ENCODE results near the gene C1orf53.

The C1orf53 gene

DNA sequence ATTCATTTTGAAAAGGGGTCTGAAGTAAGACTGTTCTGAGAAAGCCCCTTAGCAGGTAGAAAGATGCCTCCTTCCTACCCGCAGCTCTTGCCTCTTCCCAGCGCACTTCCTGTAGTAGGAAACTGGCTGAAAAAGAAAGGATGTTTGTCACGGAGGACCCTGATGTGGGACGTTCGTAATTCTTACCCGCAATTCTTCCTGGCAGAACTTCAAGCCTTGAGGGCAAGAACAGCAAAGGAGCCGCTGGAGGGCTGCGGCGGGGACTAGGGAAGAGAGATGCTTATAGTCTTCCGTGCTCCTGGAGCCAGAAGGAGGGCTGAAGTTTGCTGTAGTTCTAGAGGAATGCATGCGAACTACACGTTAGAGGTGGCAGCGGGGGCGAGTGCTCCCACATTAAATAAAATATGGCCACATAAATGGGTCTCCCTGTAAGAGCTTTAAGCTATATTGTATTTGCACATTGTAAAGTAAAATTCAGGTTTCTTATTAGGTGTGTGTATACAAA lies 6.3 kb downstream of the C1orf53 start:
- peak; percentile 30 to 33 for DNase-seq

DNA sequence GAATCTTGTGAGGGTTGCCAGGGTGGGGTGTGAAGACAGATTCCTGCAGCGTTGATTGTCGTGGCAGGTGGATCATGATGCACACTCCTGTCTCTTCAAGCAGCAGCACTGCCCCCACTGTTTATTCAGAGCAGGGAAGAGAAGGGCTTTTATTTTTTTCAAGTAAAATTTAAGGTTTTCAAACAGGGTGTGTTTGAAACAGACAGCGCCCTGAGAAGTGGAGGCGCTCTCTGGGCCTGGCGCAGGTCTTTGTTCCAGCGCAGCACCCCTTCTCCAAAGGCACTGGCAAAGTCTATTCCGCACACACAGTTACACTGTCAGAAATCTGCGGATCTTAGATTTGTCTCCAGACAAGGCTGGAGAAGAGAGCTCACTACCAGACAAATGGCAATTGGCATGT lies 7.0 kb downstream of the C1orf53 start:
- no peak for DNase-seq

DNA sequence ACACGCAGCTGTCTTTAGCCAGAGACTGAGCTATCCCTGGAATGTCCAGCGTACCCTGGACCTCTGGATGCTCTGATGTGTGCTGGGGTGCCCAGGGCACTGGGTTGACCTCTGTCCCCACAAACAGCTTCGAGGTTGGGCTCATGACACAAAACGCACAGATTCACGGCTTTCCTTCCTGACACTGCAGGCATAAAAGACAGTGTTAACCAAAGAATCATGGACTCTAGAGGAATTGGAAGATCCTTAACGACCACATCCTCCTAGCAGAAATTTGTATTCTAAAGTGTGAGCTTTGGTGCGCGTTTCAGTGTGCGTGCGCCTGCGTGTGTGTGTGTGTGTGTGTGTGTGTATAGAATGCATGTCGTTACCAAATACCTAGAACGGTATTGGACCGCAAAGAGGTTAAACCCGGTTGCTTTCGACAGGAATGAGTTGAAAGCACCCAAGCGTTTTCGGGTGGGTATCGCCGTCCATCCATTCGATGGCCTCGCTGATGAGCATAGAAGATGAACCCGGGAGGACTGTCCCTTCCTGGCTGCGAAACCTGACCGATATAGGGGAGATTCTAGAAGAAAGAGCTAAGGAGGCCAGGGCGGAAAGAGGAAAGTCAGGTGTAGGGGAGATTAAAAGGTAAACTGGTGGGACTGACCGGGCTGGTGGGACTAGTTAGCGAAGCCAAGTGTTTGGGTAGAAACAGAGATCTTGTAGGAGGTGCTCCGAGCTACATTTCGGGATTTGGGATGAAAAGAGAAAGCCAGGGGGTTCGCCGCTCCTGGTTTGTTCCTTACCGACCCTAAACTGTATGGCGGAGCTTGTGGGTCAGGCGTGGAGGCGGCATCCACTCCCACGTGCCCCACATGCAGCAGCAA lies 7.9 kb downstream of the C1orf53 start:
- no peak for DNase-seq

DNA sequence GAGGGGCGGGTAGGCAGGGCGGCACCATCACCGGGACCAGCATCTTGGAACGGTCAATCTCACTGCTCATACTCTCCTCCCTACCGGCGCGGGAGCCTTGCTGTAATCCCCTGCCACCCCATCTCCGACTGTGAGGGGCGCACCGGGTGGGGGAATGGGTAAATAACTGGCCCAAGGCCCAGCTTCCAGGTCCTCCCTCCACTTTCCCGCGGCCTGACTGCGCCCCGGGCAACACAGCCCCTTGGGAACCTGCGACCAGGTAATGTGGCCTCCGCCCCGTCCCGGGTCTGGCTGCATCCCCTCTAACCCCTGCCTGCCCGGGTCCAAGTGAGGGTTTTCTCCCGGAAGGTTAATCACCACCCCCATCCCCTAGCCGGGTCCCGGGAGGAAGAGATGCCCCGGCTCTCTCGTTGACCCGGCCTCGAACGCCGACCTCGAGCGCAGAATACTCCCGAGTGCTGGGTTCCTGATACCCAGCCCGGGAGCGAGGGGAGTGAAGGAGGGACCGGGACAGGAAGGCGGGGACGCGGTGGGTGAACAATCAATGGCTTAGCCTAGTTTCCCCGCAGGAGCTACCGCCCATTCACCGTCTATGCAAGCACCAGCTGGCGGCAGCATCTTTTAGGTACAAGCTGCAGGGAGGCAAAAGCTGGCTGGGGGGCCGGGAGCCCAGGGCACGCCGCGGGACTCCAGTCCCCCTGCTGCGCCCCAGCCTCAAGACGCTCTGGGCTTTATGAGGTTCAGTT lies 8.9 kb downstream of the C1orf53 start:
- DNase-seq = no peak

GRCh38 chr1:197911857-197912696 lies 9.6 kb downstream of the C1orf53 start:
- DNase-seq = no peak

DNA sequence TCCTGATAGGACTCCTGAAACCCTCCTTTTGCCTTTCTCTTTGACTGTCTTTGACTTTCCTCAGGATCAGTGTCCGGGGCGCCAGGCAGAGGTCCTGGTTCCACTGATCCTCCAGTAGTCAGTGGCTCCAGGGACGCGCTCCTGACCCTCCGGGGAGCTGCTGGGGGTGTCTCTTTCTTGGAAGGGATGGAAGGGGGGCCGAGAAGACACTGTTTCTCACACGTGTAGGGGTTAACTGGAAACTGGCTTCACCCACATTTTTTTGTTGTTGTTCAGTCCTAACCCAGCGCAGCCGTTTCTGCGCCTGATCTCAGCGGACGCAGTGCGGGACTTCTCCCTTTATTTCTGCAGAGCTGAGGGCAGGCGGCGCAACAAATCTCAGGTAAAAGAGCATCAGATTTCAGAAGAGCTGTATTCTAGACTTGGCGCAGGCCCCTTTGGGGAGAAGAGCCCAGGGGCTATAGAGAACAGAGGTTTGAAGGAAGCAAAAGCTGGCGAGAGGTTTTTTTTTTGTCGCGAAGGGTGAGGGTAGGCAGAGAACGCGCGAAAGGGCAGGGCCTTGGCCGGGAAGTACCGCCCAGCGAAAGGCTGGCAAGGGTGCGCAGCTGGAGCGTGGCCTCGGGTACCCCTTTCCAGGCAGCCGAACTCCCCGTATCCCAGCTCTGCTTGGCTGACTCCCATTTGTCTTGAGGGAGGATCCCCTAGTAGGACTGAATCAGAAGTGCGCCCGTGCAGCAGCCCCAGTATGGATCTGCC lies 10.5 kb downstream of the C1orf53 start:
- DNase-seq = no peak

- DNase-seq = no peak
Observed at GRCh38 chr1:197913495-197914276, 11.3 kb downstream of the C1orf53 start.

DNA sequence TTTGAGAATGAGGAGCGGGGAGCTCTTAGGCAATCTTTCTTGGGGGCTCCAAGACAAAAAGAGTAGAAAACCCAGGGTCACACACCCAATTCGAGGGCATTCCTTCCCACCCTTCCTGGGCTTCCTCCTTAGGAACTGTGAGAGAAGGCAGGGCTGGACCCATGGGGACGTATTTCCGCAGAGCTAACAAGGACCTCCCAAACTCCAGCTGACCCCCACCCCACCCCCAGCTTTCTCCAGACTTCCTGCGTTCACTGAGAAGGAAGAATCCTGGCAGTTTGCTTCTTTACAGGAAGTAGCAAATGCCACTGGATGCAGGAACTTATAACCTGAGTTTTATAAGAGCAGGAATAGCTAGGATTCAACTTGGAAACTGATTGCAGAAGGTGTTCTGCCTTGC lies 12.1 kb downstream of the C1orf53 start:
- no peak for DNase-seq

DNA sequence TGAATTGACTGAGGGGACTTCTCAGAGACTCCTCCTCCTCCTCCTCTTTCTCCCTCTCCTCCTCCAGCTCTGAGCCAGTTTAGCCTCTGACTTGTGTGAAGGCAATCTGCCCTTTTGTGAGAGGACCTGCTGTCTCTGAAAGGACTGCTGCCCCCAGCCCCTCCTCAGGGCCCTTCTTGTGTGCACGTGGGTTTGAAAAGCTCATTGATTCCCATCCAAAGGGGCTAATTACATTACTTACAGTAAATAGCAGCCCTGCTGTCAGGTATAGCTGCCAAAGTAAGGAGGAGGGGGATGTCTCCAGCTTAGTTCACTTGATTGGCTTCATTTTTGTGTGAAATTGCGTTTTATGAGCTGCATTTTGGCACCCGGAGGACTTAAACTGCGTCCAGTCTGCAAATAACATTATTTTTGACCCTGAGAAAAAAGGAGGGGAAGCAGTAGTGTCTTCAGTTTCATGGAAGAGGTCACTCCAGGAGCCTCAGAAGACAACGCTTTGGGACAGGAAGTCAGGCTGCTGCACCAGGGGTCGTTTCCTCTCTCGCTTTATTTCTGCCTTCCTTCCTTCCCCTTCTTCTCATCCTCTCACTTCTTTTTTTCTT lies 12.9 kb downstream of the C1orf53 start:
- no peak for DNase-seq

DNA sequence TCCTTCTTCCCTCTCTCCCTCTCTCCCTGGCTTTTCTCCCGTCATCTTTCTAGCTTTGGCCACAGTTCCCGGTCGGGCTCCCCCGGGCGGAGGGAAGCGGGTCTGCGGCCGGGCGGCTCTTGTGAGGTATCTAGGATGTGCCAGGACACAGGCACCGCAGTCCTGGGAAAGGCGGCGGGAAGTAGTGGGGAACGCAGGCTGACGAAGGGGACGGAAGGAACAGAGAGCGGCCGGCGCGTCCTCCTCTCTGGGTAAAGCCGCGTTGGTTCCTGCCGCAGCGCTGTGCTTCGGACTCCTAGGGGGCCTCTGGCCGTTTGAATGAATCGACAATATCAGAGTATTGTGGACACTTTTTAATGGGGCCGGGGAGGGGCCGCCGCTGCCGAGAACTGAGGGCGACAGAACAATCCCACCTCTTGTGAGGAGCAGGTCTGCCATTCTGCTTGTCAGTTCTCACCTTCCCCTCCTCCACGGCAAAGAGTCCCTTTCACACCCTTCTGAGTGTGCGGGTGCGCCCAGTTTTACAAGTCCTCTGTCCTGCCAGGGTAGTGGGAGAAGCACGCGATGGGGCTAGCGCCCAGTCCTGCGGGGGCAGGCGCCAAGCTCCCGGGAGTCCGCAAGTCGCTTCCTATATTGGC lies 13.6 kb downstream of the C1orf53 start:
- peak in 1 of 2 experiments; percentile 23 for DNase-seq

GRCh38 chr1:197916500-197916983 lies 14.1 kb downstream of the C1orf53 start:
- DNase-seq = no peak

DNA sequence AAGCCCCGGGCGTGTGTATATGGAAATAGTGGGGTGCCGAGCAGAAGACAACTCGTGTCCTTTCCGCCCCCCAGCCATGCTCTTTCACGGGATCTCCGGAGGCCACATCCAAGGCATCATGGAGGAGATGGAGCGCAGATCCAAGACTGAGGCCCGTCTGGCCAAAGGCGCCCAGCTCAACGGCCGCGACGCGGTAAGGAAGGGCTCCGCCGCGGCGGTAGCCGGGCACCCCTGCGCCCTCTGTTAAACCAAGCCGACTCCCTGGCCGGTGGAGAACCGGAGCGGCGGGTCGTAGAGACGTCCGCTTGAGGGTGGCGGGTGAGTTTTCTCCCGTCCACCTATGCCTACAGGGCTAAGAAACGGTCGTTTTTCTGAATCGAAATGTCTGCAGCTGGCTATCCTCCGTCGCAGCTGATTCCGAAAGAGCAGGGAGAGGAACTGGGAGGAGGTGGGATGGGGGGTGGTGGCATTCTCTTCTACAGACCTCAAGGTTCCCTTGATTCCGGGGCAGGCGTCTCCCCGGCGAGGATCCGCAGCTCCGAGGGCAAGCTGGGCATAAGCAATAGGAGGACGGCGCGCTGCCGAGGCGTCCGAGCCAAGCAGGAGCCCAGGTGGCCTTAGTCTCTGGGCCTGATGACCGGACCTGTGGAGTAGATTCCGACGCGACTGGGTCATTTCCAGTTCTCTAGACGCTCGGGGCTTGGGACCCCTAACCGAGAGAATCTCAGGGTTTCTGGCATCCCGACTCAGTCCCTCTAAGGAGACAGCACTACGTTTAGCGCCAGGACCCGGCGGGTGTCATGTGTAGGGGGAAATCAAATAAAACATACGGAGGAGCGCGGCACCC lies 15.6 kb downstream of the C1orf53 start:
- no peak for DNase-seq

DNA sequence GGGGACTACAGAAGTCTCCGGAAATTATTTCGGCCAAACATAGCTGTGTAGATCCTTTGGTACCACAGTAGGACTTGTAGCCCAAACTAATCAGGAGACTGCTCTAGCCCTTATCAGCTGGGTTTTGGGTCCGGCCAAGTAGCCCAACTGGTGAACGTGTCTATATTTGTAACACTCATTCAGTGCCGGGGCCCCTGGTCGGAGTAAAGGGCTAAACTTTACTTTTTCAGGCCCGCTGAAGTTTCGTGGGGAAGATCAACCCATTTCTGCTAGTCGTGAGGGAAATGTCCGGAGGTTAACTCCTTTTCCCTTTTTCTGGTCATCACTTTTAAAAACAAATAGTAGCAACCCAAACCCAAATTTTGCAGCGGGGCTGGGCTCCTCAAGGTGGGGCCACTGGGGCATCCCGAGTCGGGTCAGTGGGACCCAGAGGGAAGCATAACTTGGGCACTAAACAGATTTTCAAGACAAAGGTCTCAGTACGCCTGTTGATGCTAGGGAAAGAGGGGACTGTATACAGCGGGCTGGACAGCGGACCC lies 16.4 kb downstream of the C1orf53 start:
- no peak for DNase-seq

- DNase-seq = no peak
Observed at GRCh38 chr1:197919346-197920066, 17.1 kb downstream of the C1orf53 start.

- no peak for DNase-seq
Observed at GRCh38 chr1:197920067-197920396, 17.6 kb downstream of the C1orf53 start.

DNA sequence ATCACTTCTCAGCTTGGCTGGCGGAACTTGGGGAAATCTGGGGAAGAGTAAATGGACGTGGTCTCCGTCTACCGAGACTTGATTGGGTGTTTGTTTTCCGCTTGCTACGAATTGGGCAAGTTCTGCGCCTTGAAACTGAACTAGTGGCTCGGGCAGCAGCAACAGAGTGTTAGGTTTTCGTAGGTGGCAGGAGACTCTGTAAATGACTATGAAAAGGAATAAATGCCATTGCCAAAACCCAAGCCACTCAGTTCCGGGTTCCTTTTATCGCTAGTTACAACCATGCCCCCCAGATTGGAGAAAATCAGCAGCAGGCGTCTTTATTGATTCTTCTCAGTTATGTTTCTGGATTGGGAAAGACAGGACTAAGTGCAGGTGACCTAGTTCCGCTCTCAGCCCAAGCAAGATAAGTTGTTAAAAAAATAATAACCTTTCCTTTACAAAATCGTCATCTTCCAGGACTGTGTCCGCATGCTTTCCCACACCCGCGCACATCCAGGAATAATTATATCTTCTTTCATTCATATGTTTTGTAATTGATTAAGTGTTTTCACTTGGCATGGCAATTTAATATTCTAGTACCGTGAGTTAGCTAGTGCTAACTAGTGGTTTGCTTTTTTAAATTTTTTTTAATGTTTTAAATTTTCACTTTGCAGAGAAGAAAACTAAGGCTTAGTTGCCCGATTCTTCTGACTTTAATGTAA lies 18.1 kb downstream of the C1orf53 start:
- no peak for DNase-seq

GRCh38 chr1:197921235-197922069 lies 19.0 kb downstream of the C1orf53 start:
- DNase-seq = no peak

Data from Kasumi-1 (cell line).